ENCODE measurements around the gene FRMD1.

Gene FRMD1

GRCh38 chr6:168075787-168076202, 3.2 kb downstream of the FRMD1 start:
- no peak for DNase-seq

GRCh38 chr6:168075216-168075615, 3.8 kb downstream of the FRMD1 start:
- no peak for DNase-seq

DNA sequence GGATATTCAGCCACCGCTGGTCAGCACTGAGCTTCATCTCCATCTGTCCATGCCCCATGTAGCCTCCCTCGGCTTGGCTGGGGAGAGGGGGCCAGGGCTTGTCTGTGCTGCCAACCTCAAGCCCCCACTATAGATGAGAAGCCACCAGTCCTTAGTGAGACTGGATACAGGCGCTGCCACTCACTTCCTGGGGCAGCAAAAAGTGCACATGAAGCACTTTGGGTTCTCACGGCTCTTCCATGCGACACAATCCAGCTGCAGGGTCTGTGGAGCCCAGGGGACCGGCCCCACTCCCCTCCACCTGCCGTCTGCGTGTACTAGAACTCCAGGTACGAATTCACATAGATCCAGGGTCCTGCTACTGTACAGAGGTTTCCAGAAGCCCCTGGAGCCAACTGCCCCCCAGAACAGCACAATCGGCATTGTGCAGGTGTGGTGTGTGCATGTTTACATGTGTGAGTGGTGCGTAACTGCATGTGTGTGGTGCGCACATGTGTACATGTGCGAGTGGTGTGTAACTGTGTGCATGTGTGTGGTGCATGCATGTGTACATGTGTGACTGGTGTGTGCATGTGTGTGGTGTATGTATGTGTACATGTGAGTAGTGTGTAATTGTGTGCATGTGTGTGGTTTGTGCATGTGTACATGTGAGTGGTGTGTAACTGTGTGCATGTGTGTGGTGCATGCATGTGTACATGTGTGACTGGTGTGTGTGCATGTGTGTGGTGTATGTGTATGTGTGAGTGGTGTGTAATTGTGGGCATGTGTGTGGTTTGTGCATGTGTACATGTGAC, 4.9 kb downstream of the FRMD1 start:
- no peak for DNase-seq

GRCh38 chr6:168072730-168073129, 6.3 kb downstream of the FRMD1 start:
- no peak for DNase-seq

GRCh38 chr6:168072261-168072660, 6.8 kb downstream of the FRMD1 start:
- DNase-seq, result no peak

- no peak for DNase-seq
These were observed 7.4 kb downstream of the FRMD1 start for GRCh38 chr6:168071620-168072019.

- no peak for DNase-seq
These were observed 8.2 kb downstream of the FRMD1 start for GRCh38 chr6:168070804-168071203.

- no peak for DNase-seq
These were observed 11.8 kb downstream of the FRMD1 start for GRCh38 chr6:168067081-168067759.

DNA sequence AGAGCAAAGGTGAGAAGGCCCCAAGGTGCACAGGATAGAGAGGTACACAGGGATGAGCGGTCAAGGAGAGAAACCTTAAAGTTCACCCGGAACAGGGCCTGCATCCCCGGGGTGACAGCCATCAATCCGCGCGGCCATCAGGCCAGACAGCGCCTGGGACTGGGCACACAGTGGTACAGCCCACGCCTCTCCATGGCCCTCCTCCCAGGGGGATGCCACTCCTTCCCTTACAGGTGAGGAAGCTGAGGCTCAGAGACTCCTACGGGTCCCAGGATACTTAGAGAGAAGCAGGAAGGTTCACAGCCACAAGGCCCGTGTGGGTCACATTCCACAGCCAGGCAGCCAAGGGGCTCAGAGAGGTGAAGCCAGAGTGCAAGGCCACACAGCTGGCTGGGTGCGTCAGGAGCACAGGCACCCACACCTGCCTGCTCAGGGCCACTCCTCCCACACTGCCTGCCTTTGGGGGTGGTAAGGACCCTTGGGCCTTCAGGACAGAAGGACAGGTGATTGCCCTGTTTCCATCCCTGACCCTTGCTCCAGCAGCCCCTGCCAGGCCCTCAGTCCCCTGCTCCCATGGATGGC, 14.7 kb downstream of the FRMD1 start:
- DNase-seq, result no peak

GRCh38 chr6:168063431-168063830, 15.6 kb downstream of the FRMD1 start:
- no peak for DNase-seq

DNA sequence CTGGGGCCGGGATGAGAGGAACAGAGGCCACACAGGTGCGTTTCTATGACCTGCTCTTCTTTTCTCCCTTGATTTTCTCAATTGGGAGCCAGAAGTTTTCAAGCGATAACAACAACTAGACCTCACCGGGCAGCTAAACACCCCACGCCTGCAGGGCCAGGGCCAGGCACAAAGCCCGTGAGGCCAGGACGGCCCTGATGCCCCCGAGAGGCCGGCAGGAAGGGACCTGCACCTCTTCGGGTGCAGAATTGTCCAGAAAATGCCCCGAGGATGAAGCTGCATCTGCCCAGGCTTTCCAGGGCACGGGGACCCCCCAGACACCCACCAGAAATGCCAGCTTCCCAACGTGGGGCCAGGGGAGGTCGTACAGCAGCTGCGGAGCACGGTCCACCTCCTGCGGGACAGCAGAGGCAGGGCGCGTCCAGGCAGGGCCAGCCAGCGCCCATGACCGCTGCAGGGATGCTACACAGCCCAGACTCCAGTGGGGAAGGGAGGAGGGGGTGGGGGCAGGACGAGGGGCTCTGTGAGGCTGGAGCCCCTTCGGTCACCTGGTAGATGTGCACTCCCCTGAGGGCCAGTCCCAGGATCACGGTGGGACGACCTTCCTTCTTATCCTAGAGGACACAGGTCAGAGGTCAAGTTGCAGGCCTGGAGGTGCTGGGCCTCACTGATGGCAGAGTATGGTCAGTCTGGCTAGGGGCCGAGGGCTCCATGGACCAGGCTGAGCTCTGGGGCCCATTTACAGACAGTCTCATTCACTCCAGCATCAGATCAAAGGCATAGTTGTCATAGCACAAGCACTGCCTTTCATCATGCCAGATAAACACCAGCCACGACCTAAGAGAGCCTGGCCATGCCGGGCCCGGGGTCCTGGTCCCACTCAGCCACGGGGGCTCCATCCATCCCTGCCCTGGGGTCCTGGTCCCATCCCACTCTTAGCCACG, 16.4 kb downstream of the FRMD1 start:
- no peak for DNase-seq

GRCh38 chr6:168061269-168062210, 17.5 kb downstream of the FRMD1 start:
- DNase-seq, result peak; percentile 81

GRCh38 chr6:168060521-168060931, 18.5 kb downstream of the FRMD1 start:
- no peak for DNase-seq

DNA sequence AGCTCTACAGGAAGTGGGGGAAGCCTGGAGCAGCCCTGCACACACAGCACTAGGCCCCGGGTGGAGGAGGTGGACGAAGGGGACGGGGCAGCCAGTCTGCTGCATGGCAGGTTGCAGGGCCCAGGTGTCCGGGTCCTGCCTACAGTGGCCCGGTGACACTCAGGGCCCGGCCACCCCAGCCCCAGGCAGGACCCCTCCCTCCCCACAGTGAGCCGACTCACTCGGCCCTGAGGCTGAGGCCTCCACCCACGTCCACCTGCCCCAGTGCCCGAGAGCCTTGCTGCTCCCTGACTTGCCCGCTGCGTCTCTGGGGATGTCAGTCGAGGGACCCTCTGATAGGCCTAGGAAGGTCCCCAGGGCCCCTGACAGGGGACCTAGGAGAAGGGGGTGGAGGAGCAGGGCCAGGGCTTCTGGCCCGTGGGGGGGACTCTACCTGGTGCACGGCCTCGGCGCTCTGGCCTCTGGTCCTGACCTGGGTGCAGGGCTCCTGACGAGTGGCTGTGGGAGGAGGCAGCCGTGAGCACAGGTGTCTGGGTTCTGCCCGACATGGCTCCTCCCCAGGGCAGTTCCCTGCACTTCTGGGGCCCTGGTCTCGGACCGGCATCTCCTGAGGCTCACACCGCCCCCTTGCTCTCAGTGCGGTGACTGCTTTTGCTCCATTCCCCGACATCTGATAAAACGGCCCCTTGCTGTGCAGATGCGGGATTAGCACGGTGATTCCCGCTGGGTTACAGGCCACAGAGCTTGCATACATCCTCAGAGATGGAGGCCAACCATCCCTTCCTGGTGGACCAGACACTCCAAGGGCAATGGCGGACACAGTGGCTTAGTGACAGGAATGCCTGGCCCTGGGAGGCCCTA, 20.1 kb downstream of the FRMD1 start:
- DNase-seq, result no peak

DNA sequence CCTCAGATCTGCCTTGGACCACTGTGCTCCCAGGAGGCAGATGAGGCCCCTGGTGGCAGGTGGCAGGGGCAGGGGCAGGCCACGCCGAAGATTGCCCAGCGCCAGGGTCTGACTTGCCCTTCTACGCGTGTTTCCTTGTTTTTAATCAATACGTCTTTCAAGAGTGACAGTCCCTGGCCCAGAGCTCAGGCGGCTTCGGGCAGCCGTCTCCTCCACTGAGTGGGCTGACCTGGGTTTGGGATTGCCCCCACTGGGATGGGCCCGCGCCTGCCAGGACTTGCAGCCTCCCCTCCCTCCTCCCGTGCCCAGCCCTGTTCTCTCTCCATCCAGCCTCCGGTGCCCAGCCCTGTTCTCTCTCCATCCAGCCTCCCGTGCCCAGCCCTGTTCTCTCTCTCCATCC, 21.2 kb downstream of the FRMD1 start:
- no peak for DNase-seq

- DNase-seq, result no peak
These were observed 22.0 kb downstream of the FRMD1 start for GRCh38 chr6:168056892-168057527.

- DNase-seq, result no peak
These were observed 23.1 kb downstream of the FRMD1 start for GRCh38 chr6:168055696-168056489.

- no peak for DNase-seq
These were observed 24.0 kb downstream of the FRMD1 start for GRCh38 chr6:168054765-168055560.

Measured in NCI-H510A (cell line).